Testis (tissue), 2 donors: ENCODE data around the gene KCNG2.

ENCODE experiments used
- CTCF ChIP-seq, 3 experiments: fragments of 450-650 bp in 2 of 3; fragments of 200-600 bp in 1 of 3; sonication (generic) in 1 of 3; IDR thresholded peaks; one replicate each; pipeline ENCODE4 v1.5.1; 2016 to 2019; ENCODE audit warnings: antibody characterized with exemption in 3 of 3, mild to moderate bottlenecking in 2 of 3, moderate library complexity in 1 of 3
- POLR2A ChIP-seq: fragments of 450-650 bp; IDR thresholded peaks from one replicate; pipeline ENCODE4 v1.6.1; 2017; ENCODE audit warnings: antibody characterized with exemption, mild to moderate bottlenecking, moderate library complexity

DNA sequence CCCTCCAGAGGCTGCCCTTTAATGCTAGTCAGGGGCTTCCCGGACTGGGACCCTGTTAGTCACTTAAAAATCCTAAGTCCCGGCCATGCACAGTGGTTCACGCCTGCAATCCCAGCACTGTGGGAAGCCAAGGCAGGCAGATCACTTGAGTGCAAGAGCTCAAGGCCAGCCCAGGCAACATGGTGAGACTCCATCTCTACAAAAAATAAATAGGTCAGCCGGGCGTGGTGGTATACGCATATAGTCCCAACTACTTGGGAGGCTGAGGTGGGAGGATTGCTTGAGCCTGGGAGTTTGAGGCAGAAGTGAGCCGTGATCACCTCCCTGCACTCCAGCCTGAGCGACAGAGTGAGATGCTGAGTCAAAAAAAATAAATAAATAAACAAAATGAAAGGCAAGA, 17.2 kb upstream of the KCNG2 start:
- TF ChIP-seq CTCF (IDR thresholded peaks at IDR 0.05), result no peak
- TF ChIP-seq POLR2A, result no peak
